CD4-positive, alpha-beta T cell treated with Interleukin-15 for 1 hour (primary cell): ENCODE measurements around the gene RGL2.
A peak's percentile ranks its signal among the peaks of the same experiment; 100 is the strongest.
"Not testable (repeated sequence)": the region's sequence is repeated elsewhere in the genome, so short reads cannot be mapped to it uniquely, and the experiment has no call there.

Source experiments
- DNase-seq: peaks from one replicate; pipeline ENCODE4 v3.0.0-alpha.2; 2020

RGL2 gene, protein sequence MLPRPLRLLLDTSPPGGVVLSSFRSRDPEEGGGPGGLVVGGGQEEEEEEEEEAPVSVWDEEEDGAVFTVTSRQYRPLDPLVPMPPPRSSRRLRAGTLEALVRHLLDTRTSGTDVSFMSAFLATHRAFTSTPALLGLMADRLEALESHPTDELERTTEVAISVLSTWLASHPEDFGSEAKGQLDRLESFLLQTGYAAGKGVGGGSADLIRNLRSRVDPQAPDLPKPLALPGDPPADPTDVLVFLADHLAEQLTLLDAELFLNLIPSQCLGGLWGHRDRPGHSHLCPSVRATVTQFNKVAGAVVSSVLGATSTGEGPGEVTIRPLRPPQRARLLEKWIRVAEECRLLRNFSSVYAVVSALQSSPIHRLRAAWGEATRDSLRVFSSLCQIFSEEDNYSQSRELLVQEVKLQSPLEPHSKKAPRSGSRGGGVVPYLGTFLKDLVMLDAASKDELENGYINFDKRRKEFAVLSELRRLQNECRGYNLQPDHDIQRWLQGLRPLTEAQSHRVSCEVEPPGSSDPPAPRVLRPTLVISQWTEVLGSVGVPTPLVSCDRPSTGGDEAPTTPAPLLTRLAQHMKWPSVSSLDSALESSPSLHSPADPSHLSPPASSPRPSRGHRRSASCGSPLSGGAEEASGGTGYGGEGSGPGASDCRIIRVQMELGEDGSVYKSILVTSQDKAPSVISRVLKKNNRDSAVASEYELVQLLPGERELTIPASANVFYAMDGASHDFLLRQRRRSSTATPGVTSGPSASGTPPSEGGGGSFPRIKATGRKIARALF

DNA sequence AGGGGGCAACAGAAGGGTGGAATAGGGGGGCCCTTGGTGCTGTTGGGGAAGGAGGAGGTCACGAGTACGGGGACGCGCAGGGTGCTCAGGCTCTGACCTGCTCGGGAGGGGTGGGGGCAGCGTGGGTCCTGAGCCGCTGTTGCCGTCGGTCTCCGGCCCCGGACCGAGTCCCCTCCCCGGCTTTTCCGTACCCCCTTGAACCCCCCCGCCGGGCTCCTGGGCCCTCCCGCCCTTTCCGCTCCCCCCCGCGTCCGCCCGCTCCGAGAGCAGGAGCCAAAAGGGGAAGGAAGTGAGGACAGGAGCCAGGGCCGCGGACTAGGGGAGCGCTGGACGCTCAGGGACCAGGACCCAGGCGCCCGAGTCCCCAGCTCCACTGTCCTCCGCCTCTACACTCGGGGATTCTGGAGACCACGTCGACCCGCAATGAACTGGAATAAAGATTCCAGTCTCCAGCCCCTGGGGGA is at the start of gene RGL2:
TSS of gene RGL2 (minus strand) at position 170 of the 464 bp plus-strand sequence. CDS start 332 bp downstream, outside the sequence.
- peak; percentile 79 for DNase-seq

DNA sequence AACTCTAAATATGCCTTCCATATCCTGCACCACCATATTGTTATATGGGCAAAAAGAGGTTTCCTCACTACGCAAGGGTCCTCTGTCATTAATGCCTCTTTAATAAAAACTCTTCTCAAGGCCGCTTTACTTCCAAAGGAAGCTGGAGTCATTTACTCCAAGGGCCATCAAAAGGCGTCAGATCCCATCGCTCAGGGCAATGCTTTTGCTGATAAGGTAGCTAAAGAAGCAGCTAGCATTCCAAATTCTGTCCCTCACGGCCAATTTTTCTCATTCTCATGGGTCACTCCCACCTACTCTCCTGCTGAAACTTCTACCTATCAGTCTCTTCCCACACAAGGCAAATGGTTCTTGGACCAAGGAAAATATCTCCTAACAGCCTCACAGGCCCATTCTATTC is 49.1 kb upstream of the RGL2 start:
- DNase-seq = no peak

DNA sequence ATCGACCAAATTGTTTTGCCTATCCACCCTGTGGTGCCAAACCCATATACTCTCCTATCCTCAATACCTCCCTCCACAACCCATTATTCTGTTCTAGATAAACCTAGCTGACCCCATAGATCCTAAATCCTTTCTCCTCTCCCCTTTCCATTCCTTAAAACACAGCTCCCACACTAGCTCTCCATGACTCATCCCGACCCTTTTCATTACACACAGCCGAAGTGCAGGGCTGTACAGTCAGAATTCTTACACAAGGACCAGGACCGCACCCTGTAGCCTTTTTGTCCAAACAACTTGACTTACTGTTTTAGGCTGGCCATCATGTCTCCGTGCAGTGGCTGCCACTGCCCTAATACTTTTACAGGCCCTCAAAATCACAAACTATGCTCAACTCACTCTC is 48.2 kb upstream of the RGL2 start:
- not testable (repeated sequence) for DNase-seq

DNA sequence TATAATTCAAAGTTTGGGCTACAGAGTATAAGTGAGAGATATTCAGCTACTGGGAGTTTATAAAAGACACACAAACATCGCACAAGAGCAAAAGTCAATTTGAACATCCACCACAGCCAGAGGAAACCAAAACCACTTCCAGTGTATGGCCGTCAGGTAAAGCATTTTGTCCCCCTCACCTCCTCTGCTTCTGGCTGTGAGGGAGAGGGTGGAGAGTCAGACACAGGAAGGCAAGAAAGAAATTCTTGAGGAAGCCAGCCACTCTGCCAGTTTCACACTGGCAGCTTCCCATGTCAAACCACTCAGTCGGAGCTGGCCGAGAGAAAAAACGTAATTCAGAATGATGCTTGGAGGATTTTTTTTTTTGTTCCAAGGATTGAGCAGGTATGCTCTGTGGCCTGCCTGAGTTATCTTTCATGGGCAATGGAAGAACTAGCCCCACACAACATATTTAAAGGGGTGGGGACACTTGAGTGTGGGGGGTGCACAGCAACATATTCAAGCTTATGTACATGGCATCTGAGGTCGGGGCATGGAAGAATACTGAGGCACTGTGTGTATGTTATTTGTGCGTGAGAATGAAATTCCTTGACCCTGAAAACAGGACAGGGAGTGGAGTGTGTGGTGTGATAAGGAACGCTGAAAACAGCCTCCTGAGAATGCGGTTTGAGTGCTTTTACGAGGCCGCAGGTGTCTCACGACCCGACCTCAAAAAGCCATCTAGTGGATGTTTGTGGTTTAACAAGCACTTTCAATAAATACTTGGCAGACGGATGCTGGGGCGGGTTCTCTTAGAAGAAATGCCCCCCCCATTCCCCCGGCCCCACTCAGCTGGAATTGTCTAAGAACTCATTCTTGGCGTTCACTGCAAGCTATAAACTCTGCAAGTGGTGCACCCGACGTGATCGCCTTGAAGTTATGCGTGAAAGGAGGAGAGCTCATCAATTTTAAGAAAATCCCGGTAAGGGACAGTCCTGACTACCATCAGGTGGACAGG is 46.3 kb upstream of the RGL2 start:
- peak; percentile 80 for DNase-seq

DNA sequence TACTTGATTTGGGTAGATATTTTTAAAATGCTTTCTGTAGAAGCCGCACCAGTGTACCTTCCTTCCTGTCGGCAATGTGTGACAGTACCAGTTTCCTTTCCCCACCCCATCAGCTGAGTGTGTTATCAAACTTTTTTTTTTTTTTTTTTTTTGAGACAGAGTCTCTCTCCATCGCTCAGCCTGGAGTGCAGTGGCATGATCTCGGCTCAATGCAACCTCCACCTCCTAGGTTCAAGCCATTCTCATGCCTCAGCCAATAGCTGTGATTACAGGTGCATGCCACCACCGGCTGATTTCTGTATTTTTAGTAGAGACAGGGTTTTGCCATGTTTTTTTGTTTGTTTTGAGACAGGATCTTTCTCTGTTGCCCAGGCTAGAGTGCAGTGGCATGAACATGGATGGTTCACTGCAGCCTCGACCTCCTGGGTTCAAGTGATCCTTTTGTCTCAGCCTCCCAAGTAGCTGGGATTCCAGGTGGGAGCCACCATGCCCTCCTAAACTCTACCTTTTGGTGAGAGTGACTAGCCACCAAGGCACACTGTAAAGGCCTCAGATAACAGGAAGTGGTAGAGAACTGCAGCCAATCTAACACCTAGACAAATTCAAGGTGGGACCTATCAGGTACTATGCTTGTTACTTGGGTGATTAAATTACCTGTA is 45.3 kb upstream of the RGL2 start:
- peak; percentile 86 for DNase-seq

DNA sequence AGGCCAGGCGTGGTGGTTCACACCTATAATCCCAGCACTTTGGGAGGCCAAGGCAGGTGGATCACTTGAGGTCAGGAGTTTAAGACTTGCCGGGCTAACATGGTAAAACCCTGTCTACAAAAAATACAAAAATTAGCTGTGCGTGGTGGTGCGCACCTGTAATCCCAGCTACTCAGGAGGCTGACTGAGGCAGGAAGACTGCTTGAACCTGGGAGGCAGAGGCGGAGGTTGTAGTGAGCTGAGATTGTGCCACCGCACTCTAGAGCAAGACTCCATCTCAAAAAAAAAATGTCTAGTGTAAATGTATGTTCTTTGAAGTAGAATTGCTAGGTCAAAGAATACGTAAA is 44.8 kb upstream of the RGL2 start:
- DNase-seq = not testable (repeated sequence)

DNA sequence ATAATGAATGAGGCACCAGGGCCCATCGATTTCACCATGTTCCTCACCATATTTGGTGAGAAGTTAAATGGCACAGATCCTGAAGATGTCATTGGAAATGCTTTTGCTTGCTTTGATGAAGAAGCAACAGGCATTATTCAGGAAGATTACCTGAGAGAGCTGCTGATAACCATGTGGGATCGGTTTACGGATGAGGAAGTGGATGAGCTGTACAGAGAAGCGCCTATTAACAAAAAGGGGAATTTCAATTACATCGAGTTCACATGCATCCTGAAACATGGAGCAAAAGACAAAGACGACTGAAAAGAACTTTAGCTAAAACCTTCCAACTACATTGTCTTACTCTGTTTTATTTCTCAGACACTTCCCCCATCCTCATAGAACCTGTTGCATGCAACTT is 40.5 kb upstream of the RGL2 start:
- no peak for DNase-seq

DNA sequence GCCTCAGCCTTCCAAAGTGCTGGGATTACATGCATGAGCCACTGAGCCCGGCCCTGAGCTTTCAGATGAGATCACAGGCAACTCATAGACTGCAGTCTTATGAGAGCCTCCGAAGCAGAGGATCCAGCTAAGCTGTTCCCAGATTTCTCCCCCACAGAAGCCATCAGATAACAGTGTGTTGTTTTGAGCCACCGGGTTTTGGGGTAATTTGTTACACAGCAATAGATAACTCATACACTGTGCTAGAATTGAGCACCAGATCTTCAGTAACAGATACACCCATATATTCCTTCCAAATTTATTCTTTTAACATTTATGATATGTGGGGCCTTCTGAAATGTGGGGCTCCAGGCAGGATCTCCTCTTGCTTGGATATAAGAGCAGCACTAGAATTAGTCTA is 37.8 kb upstream of the RGL2 start:
- DNase-seq = no peak

DNA sequence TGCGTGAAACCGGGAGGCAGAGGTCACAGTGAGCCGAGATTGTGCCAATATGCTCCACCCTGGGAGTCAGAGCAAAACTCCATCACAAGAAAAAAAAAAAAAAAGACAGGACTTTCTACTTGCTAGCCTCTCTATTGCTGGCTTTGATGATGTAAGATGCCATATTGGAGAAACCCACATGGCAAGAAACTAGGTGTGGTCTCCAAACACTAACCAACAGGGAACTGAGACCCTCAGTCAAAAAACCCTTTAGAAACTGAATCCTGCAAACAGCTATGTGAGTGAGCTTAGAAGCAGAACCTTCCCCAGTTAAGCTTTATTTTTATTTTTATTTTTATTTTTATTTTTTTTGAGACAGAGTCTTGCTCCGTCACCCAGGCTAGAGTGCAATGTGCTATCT is 37.2 kb upstream of the RGL2 start:
- no peak for DNase-seq

DNA sequence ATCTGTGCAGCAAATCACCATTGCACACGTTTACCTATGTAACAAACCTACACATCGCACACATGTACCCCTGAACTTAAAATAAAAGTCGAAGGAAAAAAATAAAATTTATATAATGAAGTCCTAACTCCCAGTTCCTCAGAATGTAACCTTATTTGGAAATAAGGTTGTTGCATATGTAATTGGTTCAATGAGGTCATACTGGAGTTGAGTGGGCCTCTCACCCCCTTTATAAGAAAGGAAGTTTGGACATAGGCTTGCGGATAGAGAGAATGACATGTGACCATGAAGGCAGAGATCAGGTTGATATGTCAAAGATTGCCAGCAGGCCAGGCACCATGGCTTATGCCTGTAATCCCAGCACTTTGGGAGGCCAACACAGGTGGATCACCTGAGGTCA is 34.9 kb upstream of the RGL2 start:
- no peak for DNase-seq

DNA sequence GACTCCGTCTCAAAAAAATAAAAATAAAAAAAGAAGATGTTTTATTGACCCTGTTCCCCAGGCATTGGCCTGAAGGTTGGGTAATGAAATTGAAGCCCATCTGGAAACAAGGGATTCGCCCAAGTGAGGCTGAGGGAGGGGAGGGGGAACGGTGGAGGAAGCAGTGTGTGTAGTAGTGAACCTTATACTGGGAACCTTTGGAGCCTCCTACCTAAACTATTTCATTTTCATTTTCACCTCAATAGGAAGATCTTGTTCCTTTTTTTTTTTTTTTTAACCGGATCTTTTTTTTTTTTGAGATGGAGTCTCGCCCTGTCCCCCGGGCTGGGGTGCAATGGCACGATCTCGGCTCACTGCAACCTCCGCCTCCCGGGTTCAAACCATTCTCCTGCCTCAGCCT is 32.0 kb upstream of the RGL2 start:
- DNase-seq = no peak

DNA sequence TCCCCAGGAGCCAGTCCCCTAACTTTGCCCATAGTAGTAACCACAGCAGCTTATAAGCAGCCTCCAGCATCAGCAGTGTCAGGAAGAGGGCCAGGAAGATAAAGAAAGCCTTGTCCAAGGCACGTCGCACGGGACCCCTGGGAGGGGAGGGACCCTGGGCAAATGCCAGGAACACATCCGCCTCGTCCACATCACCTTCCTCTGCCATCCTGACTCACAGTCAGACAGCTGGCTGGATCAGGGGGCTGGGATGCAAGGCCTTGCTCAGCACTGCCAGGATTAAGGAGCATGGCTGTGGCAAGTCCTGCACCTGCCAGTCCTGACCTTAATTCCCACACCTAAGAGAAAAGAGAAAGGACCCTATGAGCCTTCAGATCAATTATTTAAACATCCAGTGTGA is 30.3 kb upstream of the RGL2 start:
- DNase-seq = no peak

DNA sequence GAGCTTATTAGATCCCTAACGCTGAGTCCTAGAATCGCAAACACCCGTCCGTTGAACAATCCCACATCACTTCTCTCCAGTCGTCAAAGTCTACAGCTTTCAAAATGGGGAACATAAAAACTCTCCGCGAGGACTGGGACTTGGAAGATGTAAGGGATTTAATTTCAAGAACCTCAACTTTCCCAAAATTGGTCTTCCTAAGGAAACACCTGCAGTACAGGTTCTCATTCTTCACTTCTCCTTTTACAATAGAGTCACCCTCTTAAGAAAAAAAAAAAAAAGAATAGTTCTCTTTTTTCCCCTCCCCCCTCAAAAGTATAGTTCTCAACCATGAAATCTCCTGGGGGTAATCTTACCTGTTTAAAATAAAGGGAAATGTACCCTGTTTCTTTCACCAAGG is 25.4 kb upstream of the RGL2 start:
- no peak for DNase-seq

DNA sequence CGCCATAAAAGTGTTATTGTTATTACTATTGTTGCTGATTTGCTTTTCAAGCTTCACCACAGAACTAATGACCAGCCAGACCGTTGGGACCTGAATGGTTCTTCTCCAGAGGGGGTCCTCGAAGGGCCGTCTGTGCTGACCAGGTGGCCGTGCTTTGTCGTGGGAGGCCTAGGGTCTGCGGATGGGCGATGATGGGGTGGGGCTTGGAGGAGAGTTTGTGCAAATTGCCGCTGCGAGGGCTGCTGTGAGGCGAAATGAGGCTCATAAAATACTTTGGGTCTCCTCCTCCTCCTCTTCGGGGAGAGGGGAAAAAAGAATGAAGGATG is 24.8 kb upstream of the RGL2 start:
- no peak for DNase-seq

DNA sequence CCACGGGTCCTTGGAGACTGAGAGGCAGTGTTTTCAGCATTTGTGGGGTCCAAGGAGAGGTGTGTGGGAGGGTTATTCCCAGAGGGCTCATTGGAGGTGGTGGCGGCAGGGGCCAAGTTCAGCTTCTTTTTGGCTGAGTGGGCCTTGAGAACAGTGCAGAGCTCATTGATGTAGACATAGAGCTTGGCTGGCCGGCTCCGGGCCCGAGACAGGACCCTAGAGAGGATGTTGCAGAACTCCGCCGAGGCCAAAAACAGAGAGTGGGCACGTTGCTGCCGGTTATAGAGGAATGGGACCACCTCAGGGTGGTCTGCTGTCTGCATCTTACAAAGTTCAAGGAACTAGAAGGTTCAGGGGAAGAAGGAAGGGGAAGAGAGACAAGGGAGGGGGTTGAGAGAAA is 22.5 kb upstream of the RGL2 start:
- DNase-seq = no peak

DNA sequence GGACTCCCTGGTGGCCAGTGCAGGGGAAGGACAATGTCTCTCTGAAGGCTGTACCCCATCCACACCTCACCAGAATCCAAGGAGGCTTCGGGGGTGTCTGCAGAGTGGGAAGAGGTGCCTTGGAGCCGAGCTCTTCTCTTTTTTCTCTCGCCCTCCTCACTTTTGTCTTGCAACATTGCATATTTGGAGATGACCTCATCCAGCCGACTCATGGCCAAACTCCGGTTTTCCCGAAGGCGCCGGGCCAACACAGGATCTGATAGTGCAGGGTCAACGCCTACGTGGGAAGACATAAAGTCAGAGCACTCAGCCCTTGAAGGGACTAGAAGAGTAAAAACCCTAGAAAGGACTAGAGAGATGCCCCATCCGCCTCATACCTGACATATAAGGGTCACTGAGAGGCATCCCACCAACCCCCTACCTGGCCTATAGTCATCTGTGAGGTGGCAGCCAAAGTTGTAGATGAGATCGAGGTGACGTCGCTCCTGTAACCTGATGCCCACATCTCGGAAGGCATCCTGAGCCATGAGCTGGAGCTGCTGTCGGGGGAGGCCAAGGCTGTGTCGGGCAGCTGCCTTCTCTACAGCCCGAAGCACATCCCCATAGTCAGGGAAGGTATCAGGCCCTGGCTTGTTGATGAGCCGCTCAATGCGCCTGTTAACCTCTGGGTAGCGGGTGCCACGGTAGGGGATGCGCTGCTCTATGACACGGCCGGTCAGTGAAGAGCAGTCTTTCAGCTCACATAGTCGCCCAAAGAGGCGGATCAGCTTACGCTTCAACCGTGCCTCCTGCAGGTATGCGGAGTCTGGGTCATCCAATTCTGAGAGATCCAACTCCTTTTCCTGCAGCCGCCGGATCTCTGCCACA is 21.8 kb upstream of the RGL2 start:
- no peak for DNase-seq

DNA sequence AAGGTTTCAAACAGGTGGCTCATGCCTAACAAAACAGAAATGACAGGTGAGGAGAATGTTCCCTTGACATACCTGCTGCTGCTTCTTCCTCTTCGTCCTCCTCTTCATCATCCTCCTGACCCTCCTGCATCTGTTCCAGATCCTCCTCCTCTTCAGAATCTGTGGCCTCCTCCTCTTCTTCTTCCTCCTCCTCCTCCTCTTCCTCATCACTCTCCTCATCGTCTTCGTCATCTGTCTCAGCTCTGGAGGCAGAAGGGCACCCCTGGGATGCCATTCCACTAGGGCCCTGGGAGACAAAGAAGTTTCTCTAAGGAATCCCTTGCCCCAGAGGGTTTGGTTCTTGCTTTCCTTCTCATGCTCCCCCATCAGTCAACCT is 21.2 kb upstream of the RGL2 start:
- DNase-seq = no peak

DNA sequence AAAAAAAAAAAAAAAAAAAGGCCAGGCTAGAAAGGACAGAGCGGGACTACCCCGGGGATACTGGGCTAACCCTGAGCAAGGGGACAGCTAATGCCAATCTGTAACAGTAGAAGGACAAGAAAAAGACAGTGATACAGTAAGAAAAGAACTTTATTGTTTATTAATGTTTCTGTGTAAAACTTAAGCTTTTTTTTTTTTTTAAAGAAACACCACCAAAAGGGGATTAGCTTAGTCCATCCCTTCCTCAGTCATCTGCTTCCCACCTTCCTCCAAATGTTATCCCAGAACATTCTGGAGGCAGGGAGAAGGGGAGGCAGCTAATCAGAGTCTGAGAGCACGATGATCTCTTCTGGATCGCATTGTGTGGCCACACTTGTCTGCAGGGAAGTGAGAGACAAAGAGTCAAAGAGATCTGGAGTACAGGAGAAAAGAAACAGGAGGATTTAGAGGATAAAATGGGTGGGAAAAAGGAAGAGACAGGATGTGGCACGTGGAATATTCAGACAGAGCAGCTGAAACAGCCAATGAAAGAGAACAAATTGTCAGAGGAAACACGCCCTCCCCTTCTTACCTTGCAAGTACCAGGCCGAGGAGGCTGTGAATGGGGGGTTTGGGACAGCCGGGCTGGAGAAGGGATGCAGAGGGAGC is 19.8 kb upstream of the RGL2 start:
- no peak for DNase-seq

DNA sequence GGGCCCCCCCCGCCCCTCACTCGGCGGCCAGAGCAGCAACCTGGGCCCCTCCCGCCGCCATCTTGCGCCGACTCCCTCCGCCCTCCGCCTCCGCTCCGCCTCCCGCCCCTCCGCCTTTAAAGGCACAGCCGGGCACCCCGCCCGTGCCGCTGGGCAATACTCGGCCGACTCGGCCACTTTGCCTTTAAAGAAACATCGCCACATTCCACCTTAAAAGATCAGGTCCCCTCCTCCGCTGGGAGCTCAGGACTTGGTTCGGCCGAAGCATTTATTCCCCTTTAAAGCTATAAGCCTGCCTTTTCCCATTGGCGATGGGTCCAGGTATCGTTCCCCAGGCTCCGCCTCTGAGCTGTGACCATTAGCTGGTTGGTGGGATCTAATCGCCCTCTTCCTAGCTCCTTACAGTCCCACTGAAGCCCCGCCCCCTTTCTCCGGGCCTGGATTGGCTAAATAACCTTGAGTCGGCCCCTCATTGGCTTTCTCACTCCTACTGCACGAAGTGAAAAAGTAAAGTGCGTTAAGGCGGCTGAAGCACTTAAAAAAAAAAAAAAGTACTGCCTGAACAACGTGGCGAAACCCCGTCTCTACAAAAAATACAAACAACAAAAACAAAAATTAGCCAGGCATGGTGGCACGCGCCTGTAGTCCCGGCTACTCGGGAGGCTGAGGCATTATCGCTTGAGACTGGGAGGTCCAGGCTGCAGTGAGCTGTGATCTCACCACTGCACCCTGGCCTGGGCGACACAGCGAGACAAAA is 19.1 kb upstream of the RGL2 start, which contains the start of gene ZBTB22:
TSS of gene ZBTB22 (minus strand) at position 76 of the 757 bp plus-strand sequence. CDS start 828 bp downstream, outside the sequence.
- peak; percentile 97 for DNase-seq

DNA sequence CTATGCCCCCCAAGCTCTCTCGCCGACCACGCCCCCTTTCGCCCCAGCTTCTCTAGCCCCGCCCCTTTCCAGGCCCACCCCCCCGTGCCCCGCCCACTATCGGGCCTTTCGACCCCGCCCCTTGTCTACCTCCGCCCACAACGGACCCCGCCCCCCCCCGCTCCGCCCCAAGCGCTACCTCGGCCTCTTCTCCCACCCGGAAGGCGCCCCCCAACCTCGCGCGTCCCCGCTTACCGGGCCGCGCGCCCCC is 18.6 kb upstream of the RGL2 start:
- DNase-seq = no peak
